ENCODE measurements around the gene BRPF1.
A peak's percentile ranks its signal among the peaks of the same experiment; 100 is the strongest.

BRPF1 gene

GRCh38 chr3:9731206-9732079 is at the start of gene BRPF1:
Gene BRPF1, plus strand, starts transcription at chr3:9731735. Its CDS starts 2,406 bp downstream, at chr3:9734141.
- peak; percentile 100 for DNase-seq

GRCh38 chr3:9682096-9682495 is 49.4 kb upstream of the BRPF1 start:
- no peak for DNase-seq

GRCh38 chr3:9683426-9683825 is 48.1 kb upstream of the BRPF1 start:
- no peak for DNase-seq

GRCh38 chr3:9685216-9686049 is 46.1 kb upstream of the BRPF1 start:
- DNase-seq = no peak

- no peak for DNase-seq
Observed at GRCh38 chr3:9686050-9686550, 45.4 kb upstream of the BRPF1 start.

GRCh38 chr3:9686703-9687102 is 44.8 kb upstream of the BRPF1 start:
- no peak for DNase-seq

GRCh38 chr3:9687514-9687913 is 44.0 kb upstream of the BRPF1 start:
- DNase-seq = no peak

- DNase-seq = no peak
Observed at GRCh38 chr3:9688961-9689360, 42.6 kb upstream of the BRPF1 start.

GRCh38 chr3:9689757-9690156 is 41.8 kb upstream of the BRPF1 start:
- DNase-seq = no peak

GRCh38 chr3:9690451-9691450 is 40.8 kb upstream of the BRPF1 start:
- no peak for DNase-seq

GRCh38 chr3:9691636-9692035 is 39.9 kb upstream of the BRPF1 start:
- DNase-seq = no peak

- no peak for DNase-seq
Observed at GRCh38 chr3:9692416-9692815, 39.1 kb upstream of the BRPF1 start.

GRCh38 chr3:9695345-9695744 is 36.2 kb upstream of the BRPF1 start:
- DNase-seq = no peak

GRCh38 chr3:9695746-9696145 is 35.8 kb upstream of the BRPF1 start:
- no peak for DNase-seq

GRCh38 chr3:9696480-9697220 is 34.9 kb upstream of the BRPF1 start:
- DNase-seq = no peak

- DNase-seq = no peak
Observed at GRCh38 chr3:9697892-9698291, 33.6 kb upstream of the BRPF1 start.

- DNase-seq = no peak
Observed at GRCh38 chr3:9698293-9698692, 33.2 kb upstream of the BRPF1 start.

- no peak for DNase-seq
Observed at GRCh38 chr3:9700536-9700935, 31.0 kb upstream of the BRPF1 start.

- DNase-seq = no peak
Observed at GRCh38 chr3:9701006-9701405, 30.5 kb upstream of the BRPF1 start.

GRCh38 chr3:9701711-9702110 is 29.8 kb upstream of the BRPF1 start:
- DNase-seq = no peak

GRCh38 chr3:9703240-9703639 is 28.3 kb upstream of the BRPF1 start:
- DNase-seq = no peak

Measured in activated CD4-positive, alpha-beta T cell treated with anti-CD3 and anti-CD28 coated beads for 48 hours (primary cell).